ENCODE results near the gene GNA12.

Gene GNA12

GRCh38 chr7:2792235-2792634 lies 51.9 kb downstream of the GNA12 start:
- TF ChIP-seq CTCF (IDR thresholded peaks at IDR 0.05; ENCODE audit: low read depth, low read length), result no peak
- no peak overlapping the region for H3K4me3 ChIP-seq (ENCODE audit: low read depth, low read length)

- H3K4me3 ChIP-seq (ENCODE audit: low read depth, low read length), result no peak overlapping the region
- no peak for TF ChIP-seq CTCF (IDR thresholded peaks at IDR 0.05; ENCODE audit: low read depth, low read length)
Observed at GRCh38 chr7:2791390-2791789, 52.7 kb downstream of the GNA12 start.

GRCh38 chr7:2787251-2787951 lies 56.7 kb downstream of the GNA12 start:
- TF ChIP-seq CTCF (IDR thresholded peaks at IDR 0.05; ENCODE audit: low read depth, low read length), result no peak
- H3K4me3 ChIP-seq (ENCODE audit: low read depth, low read length), result no peak overlapping the region

GRCh38 chr7:2786607-2787116 lies 57.4 kb downstream of the GNA12 start:
- TF ChIP-seq CTCF (IDR thresholded peaks at IDR 0.05; ENCODE audit: low read depth, low read length), result no peak
- H3K4me3 ChIP-seq (ENCODE audit: low read depth, low read length), result no peak overlapping the region

- TF ChIP-seq CTCF (IDR thresholded peaks at IDR 0.05; ENCODE audit: low read depth, low read length), result no peak
- no peak overlapping the region for H3K4me3 ChIP-seq (ENCODE audit: low read depth, low read length)
Observed at GRCh38 chr7:2785071-2785500, 59.0 kb downstream of the GNA12 start.

GRCh38 chr7:2782565-2782964 lies 61.5 kb downstream of the GNA12 start:
- TF ChIP-seq CTCF (IDR thresholded peaks at IDR 0.05; ENCODE audit: low read depth, low read length), result no peak
- H3K4me3 ChIP-seq (ENCODE audit: low read depth, low read length), result no peak overlapping the region

- H3K4me3 ChIP-seq (ENCODE audit: low read depth, low read length), result no peak overlapping the region
- TF ChIP-seq CTCF (IDR thresholded peaks at IDR 0.05; ENCODE audit: low read depth, low read length), result no peak
Observed at GRCh38 chr7:2782121-2782520, 62.0 kb downstream of the GNA12 start.
